Right ventricle myocardium superior (tissue), 1 donor: ENCODE measurements around the gene CD79A. TPM values are rescaled to one million over a fixed set of nuclear protein-coding genes. Genes with fewer than 3 reads are reported as not detected.

Experiments
- ATAC-seq: fragments of 200-7000 bp; cut with Tn5 transposase; one replicate; pipeline ENCODE4 v1.9.1; 2020; ENCODE audit warnings: mild to moderate bottlenecking; ENCODE audit not compliant: poor library complexity
- DNase-seq: peaks from one replicate; pipeline ENCODE4 v3.0.0-alpha.2; 2020
- intact Hi-C: fragments of 100-400 bp; cut with DNase I; formaldehyde crosslinking; loops from one replicate; pipeline ENCODE4 v1.11.2; 2022
- long read RNA-seq: library from polyadenylated mRNA; unstranded; transcript quantifications from one replicate; pipeline ENCODE4 v2.0.0, GENCODE V29; 2021
- total RNA-seq: library from RNA; stranded (reverse); fragmentation: NEBNext Ultra II Directional; extraction: Animal tissue kit (Norgen Biotek cat#: 25700); gene quantifications from one replicate; pipeline ENCODE4 v1.2.1, GENCODE V29; 2021
- donor health status: DM: no; HTN: yes; CAD: no; lungs with severe emphysema.

The CD79A gene
- not detected for total RNA-seq
- long read RNA-seq = 0 reads

GRCh38 chr19:41876847-41877832, at the start of gene CD79A:
TSS of gene CD79A (plus strand) at chr19:41877279. CDS start at chr19:41877305, 26 bp downstream.
- ATAC-seq (no peak), DNase-seq (peak; percentile 47)
- intact Hi-C loops = no loop called here

- ATAC-seq = no peak
Observed at GRCh38 chr19:41837981-41838708, 38.9 kb upstream of the CD79A start.

GRCh38 chr19:41839211-41839610, 37.9 kb upstream of the CD79A start:
- ATAC-seq (no peak), DNase-seq (no peak)
- intact Hi-C loops = no loop called here

More at GRCh38 chr19:41837981-41838708, 38.9 kb upstream of the CD79A start:
- intact Hi-C loops = no loop called here
- DNase-seq = no peak

- no peak for DNase-seq
- ATAC-seq = no peak
- intact Hi-C loops = no loop called here
Observed at GRCh38 chr19:41843371-41843770, 33.7 kb upstream of the CD79A start.

GRCh38 chr19:41844601-41845000, 32.5 kb upstream of the CD79A start, which contains the start of gene LYPD4:
TSS of gene LYPD4 (minus strand) at chr19:41844683. CDS start at chr19:41839285, 5,398 bp downstream.
- intact Hi-C loops = no loop called here
- DNase-seq = no peak
- no peak for ATAC-seq

- no peak for ATAC-seq
- no peak for DNase-seq
- intact Hi-C loops = no loop called here
Observed at GRCh38 chr19:41845001-41845050, 32.3 kb upstream of the CD79A start, which contains the start of gene DMRTC2. TSS of gene DMRTC2 (plus strand) at chr19:41845042. CDS start at chr19:41847429, 2,387 bp downstream.

GRCh38 chr19:41845051-41845590, 32.0 kb upstream of the CD79A start:
- ATAC-seq = no peak
- intact Hi-C loops = no loop called here

GRCh38 chr19:41847351-41848105, 29.6 kb upstream of the CD79A start:
- DNase-seq (no peak), ATAC-seq (no peak)
- intact Hi-C loops = no loop called here

More at GRCh38 chr19:41845051-41845590, 32.0 kb upstream of the CD79A start:
- DNase-seq = no peak

GRCh38 chr19:41848666-41849065, 28.4 kb upstream of the CD79A start:
- intact Hi-C loops = no loop called here
- no peak for ATAC-seq
- no peak for DNase-seq

- ATAC-seq = no peak
- no peak for DNase-seq
- intact Hi-C loops = no loop called here
Observed at GRCh38 chr19:41849067-41849466, 28.0 kb upstream of the CD79A start.

- DNase-seq (peak; percentile 6), ATAC-seq (no peak)
- intact Hi-C loops = no loop called here
Observed at GRCh38 chr19:41850381-41850780, 26.7 kb upstream of the CD79A start.

GRCh38 chr19:41851456-41851855, 25.6 kb upstream of the CD79A start:
- ATAC-seq = no peak
- DNase-seq = no peak
- intact Hi-C loops = no loop called here

GRCh38 chr19:41853344-41853743, 23.7 kb upstream of the CD79A start:
- DNase-seq (no peak), ATAC-seq (no peak)
- intact Hi-C loops = no loop called here

GRCh38 chr19:41853768-41854167, 23.3 kb upstream of the CD79A start:
- intact Hi-C loops = no loop called here
- ATAC-seq (no peak), DNase-seq (no peak)

GRCh38 chr19:41859213-41859617, 17.9 kb upstream of the CD79A start:
- no peak for DNase-seq
- intact Hi-C loops = no loop called here
- ATAC-seq = no peak

- intact Hi-C loops = no loop called here
- ATAC-seq (peak; percentile 97), DNase-seq (peak; percentile 99)
Observed at GRCh38 chr19:41859618-41860418, 17.3 kb upstream of the CD79A start, which contains the start of gene RPS19. TSS of gene RPS19 (plus strand) at chr19:41860255. CDS start at chr19:41860775, 520 bp downstream.

GRCh38 chr19:41860419-41861115, 16.5 kb upstream of the CD79A start:
- intact Hi-C loops = no loop called here
- DNase-seq (peak; percentile 65), ATAC-seq (no peak)
